ENCODE data around the gene REXO1.
"Not testable (repeated sequence)": the region's sequence is repeated elsewhere in the genome, so short reads cannot be mapped to it uniquely, and the experiment has no call there.

Gene REXO1

DNA sequence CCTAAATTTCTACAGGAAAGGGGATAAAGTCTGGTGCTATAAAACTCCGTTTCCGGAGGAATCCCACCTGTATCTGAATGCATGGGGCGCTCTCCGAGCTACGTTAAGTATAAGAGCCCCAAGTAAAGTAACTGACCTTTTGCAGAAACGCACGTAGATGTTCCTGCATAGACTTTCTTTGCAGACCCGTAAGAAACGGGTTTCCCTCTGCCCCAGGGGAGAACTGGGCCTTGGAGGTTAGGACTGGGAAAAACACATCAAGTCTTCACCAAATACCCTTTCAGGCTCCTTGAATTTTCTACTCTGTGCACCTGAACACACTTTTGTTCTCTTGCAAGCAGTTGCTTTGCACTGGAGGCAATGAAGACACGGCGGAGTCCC, 27.0 kb upstream of the REXO1 start:
- DNase-seq: not testable (repeated sequence)

DNA sequence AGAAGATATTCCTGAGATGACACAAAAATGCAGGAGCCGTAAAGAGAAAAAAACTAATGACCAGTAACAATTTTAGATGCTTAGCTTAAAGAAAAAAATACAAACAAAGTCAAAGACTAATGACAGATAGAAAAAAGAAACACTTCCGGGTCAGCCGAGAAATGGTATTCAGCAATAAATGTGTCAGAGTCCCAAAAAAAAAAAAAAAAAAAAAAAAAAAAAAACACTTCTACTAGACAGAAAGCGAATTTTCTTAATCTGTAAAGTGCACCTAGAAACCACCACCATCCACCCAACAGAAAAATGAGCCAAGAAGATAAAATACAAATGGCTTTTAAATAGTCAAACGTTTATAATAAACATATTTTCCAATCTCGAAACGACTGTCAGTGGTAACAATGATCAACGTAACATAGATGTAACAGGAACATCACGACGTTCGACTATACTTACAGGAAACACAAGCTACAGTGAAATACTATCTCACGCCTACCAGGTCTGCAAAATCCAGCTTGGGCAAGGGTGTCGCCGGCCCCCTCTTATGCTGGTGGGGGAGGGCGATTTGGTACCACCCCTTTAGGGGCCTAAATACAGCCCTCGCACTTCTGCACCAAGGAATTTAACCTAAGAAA, 26.4 kb upstream of the REXO1 start:
- no peak for DNase-seq

GRCh38 chr19:1873524-1874473, 25.5 kb upstream of the REXO1 start:
- DNase-seq: no peak

GRCh38 chr19:1872807-1873523, 24.7 kb upstream of the REXO1 start:
- no peak for DNase-seq

DNA sequence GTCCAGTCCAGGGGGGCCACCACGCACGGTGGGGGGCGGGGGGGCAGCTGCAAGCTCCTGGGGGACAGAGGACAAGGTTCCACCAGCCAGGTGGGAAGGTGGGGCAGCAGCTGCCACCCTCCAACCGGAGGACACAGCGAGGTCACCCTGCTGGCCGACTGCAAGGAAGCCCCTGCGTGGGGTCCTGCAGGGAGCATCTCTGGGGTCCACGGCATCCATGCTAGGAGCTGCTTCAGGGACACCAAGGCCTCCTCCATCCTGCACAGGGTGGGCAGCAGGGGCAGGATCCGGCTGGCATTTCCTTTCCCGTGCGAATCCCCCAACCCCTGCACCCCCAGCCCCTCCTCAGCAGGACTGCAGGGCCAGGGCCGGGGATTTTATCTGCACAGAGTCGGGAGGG, 23.3 kb upstream of the REXO1 start:
- DNase-seq: no peak

- DNase-seq: no peak
Measured at GRCh38 chr19:1871140-1871597, 22.9 kb upstream of the REXO1 start.

DNA sequence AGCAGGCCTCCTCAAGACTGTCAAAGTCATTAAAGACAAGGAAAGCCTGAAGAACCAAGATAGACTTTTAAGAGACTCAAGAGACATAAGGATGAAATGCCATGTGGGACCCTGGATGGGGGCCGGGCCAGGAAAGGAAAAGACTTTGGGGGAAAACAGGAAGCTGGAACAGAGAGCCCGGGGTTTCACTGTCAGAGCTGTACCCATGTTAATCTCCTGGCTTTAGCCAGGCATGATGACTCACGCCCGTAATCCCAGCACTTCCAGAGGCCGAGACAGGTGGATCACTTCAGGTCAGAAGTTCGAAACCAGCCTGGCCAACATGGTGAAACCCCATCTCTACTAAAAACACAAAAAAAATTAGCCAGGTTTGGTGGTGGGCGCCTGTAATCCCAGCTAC, 20.7 kb upstream of the REXO1 start:
- DNase-seq: no peak

DNA sequence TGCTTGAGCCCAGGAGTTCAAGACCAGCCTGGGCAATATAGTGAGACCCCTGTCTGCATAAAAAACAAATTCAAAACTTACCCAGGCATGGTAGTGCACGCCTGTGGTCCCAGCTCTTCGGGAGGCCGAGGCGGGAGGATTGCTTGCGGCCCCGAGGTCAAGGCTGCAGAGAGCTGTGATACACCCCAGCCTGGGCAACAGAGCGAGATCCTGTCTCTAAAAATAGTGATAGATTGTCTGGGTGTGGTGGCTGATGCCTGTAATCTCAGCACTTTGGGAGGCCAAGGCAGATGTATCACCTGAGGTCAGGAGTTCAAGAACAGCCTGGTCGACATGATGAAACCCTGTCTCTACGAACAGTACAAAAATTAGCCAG, 19.1 kb upstream of the REXO1 start:
- DNase-seq: no peak

- no peak for DNase-seq
Measured at GRCh38 chr19:1866693-1867348, 18.5 kb upstream of the REXO1 start.

DNA sequence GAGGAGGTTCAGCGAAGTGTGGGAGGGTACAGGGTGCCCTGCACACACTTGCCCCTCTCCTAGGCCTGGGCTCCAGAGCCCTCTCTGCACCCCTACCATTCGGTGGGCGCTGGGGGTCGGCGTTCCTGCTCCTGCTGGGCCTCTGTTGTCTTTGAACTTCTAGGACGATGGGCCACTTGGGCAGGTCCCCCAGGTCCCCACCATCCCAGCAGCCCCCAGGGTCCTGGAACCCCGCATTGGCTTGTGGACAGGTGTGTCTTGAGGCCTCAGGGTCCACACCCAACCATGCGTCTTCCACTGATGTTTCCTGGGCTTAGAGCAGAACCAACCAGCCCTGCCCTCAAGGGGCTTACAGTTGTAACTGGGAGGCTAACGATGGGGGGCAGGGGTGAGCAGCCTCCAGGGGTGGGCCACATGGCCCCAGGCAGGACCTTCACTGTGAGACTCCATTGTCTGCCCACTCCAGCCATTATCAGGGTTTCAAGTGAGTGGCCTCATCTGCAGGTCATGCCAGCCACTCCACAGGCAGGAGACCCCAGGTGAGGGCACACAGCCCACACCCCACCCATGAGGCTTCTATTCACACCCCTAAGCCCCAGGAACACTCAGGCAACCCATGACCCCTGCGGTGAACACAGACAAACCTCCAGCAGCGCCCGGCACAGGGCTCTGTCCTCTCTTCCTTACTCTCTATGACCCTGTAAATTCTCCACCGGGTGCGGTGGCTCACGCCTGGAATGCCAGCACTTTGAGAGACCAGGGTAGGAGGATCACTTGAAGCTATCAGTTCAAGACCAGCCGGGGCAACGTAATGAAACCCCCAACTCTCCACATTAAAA, 17.1 kb upstream of the REXO1 start:
- no peak for DNase-seq

DNA sequence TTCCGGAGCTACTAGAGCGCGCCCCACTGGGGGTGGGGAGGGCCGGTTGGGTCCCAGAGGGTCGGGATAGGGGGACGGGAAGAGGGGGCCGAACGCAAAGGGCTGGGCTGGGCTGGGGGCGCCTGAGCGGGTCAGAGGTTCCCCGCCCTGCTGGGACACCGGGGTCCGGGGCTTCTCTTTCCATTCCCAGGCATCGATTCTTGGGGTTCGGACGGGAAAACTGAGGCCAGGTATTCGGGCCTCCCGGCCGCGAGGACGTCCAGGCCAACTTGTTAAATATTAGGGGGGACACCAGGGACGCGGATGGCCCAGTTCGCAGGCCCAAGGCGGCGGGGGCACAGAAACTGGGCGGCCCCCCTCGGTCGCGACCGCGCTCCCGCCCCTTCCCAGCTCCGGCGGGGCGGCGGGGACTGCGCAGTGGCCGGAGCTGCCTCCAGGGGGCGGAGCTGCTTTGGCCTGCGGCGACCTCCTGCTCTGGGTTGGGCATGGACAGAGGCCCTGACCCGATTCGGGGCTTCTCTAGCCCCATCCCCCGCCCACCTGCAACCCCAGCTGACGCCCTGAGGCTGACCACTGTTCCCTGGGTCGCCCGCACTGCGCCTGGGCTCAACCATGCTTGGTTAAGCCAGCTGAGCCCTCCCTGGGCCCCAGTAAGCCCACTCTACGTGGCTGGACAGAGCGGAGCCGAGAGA, 16.3 kb upstream of the REXO1 start:
- peak; percentile 57 for DNase-seq

GRCh38 chr19:1863638-1864479, 15.6 kb upstream of the REXO1 start:
- peak; percentile 95 for DNase-seq

DNA sequence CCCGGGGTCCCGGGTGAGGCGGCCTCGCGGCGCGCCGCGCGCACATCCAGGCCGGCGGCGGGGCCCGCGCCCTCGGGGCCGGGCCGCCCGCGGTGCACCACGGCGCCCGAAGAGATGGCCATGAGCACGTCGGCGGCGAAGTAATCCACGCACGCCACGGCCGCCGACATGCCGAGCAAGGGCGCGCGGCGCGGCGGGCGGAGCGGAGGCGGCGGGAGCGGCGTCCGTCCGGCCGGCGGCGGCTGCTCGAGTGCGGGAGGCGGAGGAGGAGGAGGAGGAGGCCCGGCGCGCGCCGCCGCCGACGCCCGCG, 15.0 kb upstream of the REXO1 start, which contains the start of gene KLF16:
KLF16 (minus strand) TSS at position 252 of the 310 bp plus-strand sequence; CDS start at position 170, 82 bp downstream.
- DNase-seq: no peak

GRCh38 chr19:1862424-1863327, 14.4 kb upstream of the REXO1 start:
- DNase-seq: no peak

- DNase-seq: no peak
Measured at GRCh38 chr19:1862068-1862423, 13.8 kb upstream of the REXO1 start.

- DNase-seq: no peak
Measured at GRCh38 chr19:1861599-1862031, 13.3 kb upstream of the REXO1 start.

DNA sequence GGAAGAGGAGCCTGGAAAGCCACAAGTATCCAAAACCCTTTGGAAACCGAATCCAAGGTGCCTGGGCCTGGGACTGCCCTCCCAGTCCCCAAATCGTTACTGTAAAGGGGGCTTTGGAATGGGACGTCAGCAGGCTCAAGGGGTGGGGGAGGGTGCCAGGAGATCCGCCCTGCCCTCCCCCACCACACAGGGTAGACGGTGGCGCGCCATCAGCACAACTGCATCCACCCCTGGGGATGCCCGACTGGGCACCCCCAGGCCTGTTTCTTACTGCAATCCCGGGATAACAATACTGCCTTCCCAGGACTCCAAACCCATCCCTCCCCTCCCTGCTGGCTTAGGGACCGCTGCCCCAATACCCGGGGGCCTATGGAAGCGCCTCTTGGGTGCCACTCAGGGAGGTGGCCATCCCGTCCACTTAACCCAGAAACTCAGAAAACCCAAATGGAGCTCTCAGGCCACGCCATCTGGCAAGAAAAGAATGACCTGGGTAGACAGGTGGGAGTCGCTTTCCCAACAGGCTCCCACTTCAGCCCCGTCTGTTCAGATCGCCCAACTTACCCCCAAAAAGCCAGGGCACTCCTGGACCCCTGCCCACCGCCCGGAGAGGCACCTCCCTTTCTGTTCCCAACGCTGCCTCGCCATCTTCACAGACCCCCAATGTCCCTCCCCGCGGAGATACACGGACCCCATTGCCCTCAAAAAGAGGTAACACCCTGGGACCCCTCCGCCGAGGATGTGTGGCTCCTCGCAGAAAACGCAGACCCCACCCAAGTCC, 12.7 kb upstream of the REXO1 start:
- DNase-seq: no peak

DNA sequence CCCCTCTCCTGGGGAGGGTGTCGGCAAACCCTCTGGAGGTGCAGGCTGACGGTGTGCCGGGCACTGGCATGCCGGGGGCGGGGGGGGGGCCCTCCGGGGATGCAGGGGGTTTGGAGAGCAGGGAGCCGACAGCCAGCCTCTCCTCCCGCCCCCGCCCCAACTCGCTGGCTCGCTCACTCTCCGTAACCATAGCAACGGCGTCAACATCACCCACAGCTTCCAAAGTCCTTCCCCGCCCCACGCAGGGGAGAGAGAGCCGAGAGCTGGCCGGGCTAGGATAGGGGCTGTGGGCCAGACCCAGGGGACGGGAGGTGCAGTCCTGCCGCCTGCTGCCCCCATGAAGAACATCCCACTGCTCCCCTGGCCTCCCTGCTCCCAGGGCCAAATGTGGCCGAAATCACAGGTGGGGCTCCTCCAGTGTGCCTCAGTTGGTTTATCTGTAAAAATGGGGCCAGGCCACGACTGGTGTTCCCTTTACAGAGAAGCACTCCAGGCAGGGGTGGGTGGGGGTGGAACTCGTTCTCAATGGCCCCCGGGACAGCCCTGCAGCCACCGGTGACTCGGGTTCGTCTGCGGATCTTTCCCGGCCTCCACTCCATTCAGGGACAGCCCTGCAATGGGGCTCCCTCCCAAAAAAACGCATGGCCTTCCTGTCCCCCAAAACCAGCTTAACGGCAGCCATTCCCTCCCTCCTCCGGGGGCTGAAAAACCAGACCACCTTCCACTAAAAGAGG, 11.9 kb upstream of the REXO1 start:
- DNase-seq: peak; percentile 57

Measured in T1000 (cell line).